ENCODE results near the gene TMEM147. TPM values are rescaled to one million over a fixed set of nuclear protein-coding genes. Genes with fewer than 3 reads are reported as not detected.

Gene TMEM147
- total and polyA plus RNA-seq, 10 of the 15 experiments (the other 5 are each of a cell fraction or from before 2014, with no cell fraction given) = 53.4 to 145 (median 79.3) TPM

DNA sequence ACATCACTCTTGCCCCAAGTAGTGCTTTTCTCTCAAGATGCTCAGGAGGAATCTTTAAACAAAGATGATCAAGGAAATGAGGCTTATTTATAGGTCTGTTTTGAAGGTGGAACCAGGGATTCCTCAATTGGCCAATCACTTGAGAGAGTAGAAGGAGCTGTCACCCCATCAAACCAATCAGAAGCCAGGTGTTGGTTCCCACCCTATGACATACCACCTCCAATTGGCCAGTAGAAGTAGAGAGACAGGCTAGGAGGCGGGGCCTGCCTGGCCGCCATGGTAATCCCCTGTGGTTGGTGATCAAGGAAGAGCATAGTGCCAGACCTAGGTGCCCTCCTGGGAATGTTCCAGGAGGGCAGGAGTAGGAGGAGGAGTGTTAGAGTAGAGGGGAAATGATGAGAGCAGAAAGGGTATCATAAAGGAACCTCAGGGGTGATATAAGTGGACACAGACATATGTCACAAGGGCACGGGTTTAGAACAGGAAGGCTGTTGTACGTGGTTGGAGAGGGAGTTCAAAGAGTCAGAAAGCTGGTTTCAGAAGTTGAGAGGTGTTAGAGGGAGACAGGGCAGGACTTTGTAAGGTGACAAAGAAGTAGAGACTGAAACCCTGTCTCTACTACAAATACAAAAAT is 51.1 kb downstream of the TMEM147 start (continued):
- TF ChIP-seq IKZF1 (conservative IDR thresholded peaks at IDR 0.05) = peak; percentile 89
- TF ChIP-seq CHD2 (IDR thresholded peaks at IDR 0.05; ENCODE audit: borderline replicate concordance, low read depth, low read length) = 0 out of 2 replicates have a peak, but pooled peaks have one; percentile 32
- no peak for TF ChIP-seq ZBED1 (IDR thresholded peaks at IDR 0.05; ENCODE audit: borderline replicate concordance)
- TF ChIP-seq JUNB (IDR thresholded peaks at IDR 0.05) = no peak
- TF ChIP-seq, protein P1, sequence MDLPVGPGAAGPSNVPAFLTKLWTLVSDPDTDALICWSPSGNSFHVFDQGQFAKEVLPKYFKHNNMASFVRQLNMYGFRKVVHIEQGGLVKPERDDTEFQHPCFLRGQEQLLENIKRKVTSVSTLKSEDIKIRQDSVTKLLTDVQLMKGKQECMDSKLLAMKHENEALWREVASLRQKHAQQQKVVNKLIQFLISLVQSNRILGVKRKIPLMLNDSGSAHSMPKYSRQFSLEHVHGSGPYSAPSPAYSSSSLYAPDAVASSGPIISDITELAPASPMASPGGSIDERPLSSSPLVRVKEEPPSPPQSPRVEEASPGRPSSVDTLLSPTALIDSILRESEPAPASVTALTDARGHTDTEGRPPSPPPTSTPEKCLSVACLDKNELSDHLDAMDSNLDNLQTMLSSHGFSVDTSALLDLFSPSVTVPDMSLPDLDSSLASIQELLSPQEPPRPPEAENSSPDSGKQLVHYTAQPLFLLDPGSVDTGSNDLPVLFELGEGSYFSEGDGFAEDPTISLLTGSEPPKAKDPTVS (IDR thresholded peaks at IDR 0.05; ENCODE audit: low read depth, low read length) = no peak
- TF ChIP-seq MYB (IDR thresholded peaks at IDR 0.05; ENCODE audit: borderline replicate concordance, low read depth, low read length) = no peak
- no peak for TF ChIP-seq ZZZ3 (IDR thresholded peaks at IDR 0.05; ENCODE audit: control insufficient read depth, insufficient read length, low read depth)
- TF ChIP-seq, protein P2, sequence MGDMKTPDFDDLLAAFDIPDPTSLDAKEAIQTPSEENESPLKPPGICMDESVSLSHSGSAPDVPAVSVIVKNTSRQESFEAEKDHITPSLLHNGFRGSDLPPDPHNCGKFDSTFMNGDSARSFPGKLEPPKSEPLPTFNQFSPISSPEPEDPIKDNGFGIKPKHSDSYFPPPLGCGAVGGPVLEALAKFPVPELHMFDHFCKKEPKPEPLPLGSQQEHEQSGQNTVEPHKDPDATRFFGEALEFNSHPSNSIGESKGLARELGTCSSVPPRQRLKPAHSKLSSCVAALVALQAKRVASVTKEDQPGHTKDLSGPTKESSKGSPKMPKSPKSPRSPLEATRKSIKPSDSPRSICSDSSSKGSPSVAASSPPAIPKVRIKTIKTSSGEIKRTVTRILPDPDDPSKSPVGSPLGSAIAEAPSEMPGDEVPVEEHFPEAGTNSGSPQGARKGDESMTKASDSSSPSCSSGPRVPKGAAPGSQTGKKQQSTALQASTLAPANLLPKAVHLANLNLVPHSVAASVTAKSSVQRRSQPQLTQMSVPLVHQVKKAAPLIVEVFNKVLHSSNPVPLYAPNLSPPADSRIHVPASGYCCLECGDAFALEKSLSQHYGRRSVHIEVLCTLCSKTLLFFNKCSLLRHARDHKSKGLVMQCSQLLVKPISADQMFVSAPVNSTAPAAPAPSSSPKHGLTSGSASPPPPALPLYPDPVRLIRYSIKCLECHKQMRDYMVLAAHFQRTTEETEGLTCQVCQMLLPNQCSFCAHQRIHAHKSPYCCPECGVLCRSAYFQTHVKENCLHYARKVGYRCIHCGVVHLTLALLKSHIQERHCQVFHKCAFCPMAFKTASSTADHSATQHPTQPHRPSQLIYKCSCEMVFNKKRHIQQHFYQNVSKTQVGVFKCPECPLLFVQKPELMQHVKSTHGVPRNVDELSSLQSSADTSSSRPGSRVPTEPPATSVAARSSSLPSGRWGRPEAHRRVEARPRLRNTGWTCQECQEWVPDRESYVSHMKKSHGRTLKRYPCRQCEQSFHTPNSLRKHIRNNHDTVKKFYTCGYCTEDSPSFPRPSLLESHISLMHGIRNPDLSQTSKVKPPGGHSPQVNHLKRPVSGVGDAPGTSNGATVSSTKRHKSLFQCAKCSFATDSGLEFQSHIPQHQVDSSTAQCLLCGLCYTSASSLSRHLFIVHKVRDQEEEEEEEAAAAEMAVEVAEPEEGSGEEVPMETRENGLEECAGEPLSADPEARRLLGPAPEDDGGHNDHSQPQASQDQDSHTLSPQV (IDR thresholded peaks at IDR 0.05) = no peak
- TF ChIP-seq, protein P3, sequence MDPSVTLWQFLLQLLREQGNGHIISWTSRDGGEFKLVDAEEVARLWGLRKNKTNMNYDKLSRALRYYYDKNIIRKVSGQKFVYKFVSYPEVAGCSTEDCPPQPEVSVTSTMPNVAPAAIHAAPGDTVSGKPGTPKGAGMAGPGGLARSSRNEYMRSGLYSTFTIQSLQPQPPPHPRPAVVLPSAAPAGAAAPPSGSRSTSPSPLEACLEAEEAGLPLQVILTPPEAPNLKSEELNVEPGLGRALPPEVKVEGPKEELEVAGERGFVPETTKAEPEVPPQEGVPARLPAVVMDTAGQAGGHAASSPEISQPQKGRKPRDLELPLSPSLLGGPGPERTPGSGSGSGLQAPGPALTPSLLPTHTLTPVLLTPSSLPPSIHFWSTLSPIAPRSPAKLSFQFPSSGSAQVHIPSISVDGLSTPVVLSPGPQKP (IDR thresholded peaks at IDR 0.05; ENCODE audit: low read depth, low read length) = no peak
- peak; percentile 80 for TF ChIP-seq NR2F1 (conservative IDR thresholded peaks at IDR 0.05)
- TF ChIP-seq BACH1 (IDR thresholded peaks at IDR 0.05; ENCODE audit: borderline replicate concordance) = no peak
- peak; percentile 57; the same call in 1 of the 2 replicates for TF ChIP-seq RFX5 (IDR thresholded peaks at IDR 0.05; ENCODE audit: low read depth, low read length)
- no peak for TF ChIP-seq GATAD2B (conservative IDR thresholded peaks at IDR 0.05; ENCODE audit: low read depth)
- no peak for TF ChIP-seq ZNF24 (IDR thresholded peaks at IDR 0.05)
- no peak for TF ChIP-seq NR2C1 (IDR thresholded peaks at IDR 0.05)
- TF ChIP-seq, protein P4, sequence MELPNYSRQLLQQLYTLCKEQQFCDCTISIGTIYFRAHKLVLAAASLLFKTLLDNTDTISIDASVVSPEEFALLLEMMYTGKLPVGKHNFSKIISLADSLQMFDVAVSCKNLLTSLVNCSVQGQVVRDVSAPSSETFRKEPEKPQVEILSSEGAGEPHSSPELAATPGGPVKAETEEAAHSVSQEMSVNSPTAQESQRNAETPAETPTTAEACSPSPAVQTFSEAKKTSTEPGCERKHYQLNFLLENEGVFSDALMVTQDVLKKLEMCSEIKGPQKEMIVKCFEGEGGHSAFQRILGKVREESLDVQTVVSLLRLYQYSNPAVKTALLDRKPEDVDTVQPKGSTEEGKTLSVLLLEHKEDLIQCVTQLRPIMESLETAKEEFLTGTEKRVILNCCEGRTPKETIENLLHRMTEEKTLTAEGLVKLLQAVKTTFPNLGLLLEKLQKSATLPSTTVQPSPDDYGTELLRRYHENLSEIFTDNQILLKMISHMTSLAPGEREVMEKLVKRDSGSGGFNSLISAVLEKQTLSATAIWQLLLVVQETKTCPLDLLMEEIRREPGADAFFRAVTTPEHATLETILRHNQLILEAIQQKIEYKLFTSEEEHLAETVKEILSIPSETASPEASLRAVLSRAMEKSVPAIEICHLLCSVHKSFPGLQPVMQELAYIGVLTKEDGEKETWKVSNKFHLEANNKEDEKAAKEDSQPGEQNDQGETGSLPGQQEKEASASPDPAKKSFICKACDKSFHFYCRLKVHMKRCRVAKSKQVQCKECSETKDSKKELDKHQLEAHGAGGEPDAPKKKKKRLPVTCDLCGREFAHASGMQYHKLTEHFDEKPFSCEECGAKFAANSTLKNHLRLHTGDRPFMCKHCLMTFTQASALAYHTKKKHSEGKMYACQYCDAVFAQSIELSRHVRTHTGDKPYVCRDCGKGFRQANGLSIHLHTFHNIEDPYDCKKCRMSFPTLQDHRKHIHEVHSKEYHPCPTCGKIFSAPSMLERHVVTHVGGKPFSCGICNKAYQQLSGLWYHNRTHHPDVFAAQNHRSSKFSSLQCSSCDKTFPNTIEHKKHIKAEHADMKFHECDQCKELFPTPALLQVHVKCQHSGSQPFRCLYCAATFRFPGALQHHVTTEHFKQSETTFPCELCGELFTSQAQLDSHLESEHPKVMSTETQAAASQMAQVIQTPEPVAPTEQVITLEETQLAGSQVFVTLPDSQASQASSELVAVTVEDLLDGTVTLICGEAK (IDR thresholded peaks at IDR 0.05; ENCODE audit: borderline replicate concordance) = no peak
- TF ChIP-seq EGR1 (IDR thresholded peaks at IDR 0.05; ENCODE audit: borderline replicate concordance in 1 of 2, low read depth in 2 of 2, low read length in 2 of 2) = no peak
- peak; percentile 74 for TF ChIP-seq NBN (IDR thresholded peaks at IDR 0.05)
- no peak for TF ChIP-seq POLR2A (IDR thresholded peaks at IDR 0.05; ENCODE audit: low read depth, low read length)
- TF ChIP-seq GABPA (IDR thresholded peaks at IDR 0.05; ENCODE audit: low read depth) = no peak
- TF ChIP-seq CBX5 (IDR thresholded peaks at IDR 0.05; ENCODE audit: low read depth) = no peak

Data from GM12878 (cell line).